HUES64 (cell line): ENCODE results near the gene LTV1.

Experiments used
- H3K27ac ChIP-seq: 2 replicates; pipeline ENCODE4 v1.7.0; 2013; ENCODE audit warnings: low read depth, low read length, inconsistent platforms
- H3K27me3 ChIP-seq: 2 replicates; pipeline ENCODE4 v1.6.1; 2013; ENCODE audit warnings: mild to moderate bottlenecking, low read length; ENCODE audit not compliant: insufficient read depth
- H3K36me3 ChIP-seq: 2 replicates; pipeline ENCODE4 v1.6.1; 2013; ENCODE audit warnings: mild to moderate bottlenecking, low read length; ENCODE audit not compliant: insufficient read depth
- H3K4me1 ChIP-seq: 2 replicates; pipeline ENCODE4 v1.6.1; 2013; ENCODE audit warnings: mild to moderate bottlenecking, low read length, moderate library complexity; ENCODE audit not compliant: insufficient read depth
- H3K4me3 ChIP-seq: 2 replicates; pipeline ENCODE4 v1.5.1; 2013; ENCODE audit warnings: mild to moderate bottlenecking, low read length, moderate library complexity
- H3K9ac ChIP-seq: 2 replicates; pipeline ENCODE4 v1.6.1; 2013; ENCODE audit warnings: mild to moderate bottlenecking, low read depth, low read length
- H3K9me3 ChIP-seq: 2 replicates; pipeline ENCODE4 v1.6.1; 2013; ENCODE audit warnings: low read depth, low read length; ENCODE audit not compliant: insufficient read depth
- WGBS: fragments of 150-250, 120-280 bp; methylation state at CpG from one replicate; pipeline ENCODE4 v1.1.7; 2013; ENCODE audit warnings: missing lambda C conversion rate; 5-methylcytosine and 5-hydroxymethylcytosine counted together

LTV1 gene

GRCh38 chr6:143894655-143895054, 51.5 kb downstream of the LTV1 start:
- WGBS = no CpG with 5 or more reads among the region's 1 CpG
- 0 out of 2 replicates have a peak, but pooled peaks cover 6% of the 10 kb centered on the region for H3K4me1 ChIP-seq
- H3K9me3 ChIP-seq = no peaks in the 10 kb centered on the region
- H3K4me3 ChIP-seq = no peak overlapping the region
- H3K9ac ChIP-seq = no peak overlapping the region
- no peaks in the 10 kb centered on the region for H3K36me3 ChIP-seq
- no peak overlapping the region for H3K27ac ChIP-seq
- no peaks in the 10 kb centered on the region for H3K27me3 ChIP-seq

GRCh38 chr6:143896126-143896860, 53.2 kb downstream of the LTV1 start:
- Histone ChIP-seq H3K4me1 (0 out of 2 replicates have a peak, but pooled peaks cover 6% of the 10 kb centered on the region), H3K9ac (no peak overlapping the region), H3K27me3 (no peaks in the 10 kb centered on the region), H3K27ac (no peak overlapping the region), H3K36me3 (no peaks in the 10 kb centered on the region), H3K4me3 (no peak overlapping the region), H3K9me3 (no peaks in the 10 kb centered on the region)
- 96% methylated on average over 3 of the region's 3 CpGs for WGBS

- Histone ChIP-seq H3K4me3 (no peak overlapping the region), H3K9ac (no peak overlapping the region), H3K4me1 (0 out of 2 replicates have a peak, but pooled peaks cover 6% of the 10 kb centered on the region), H3K27me3 (no peaks in the 10 kb centered on the region), H3K27ac (no peak overlapping the region), H3K9me3 (no peaks in the 10 kb centered on the region), H3K36me3 (no peaks in the 10 kb centered on the region)
- WGBS = 90% methylated on average over 2 of the region's 2 CpGs
Observed at GRCh38 chr6:143900358-143900757, 57.2 kb downstream of the LTV1 start.

- Histone ChIP-seq H3K4me3 (no peak overlapping the region), H3K27ac (no peak overlapping the region)
Observed at GRCh38 chr6:143901885-143902750, 59.0 kb downstream of the LTV1 start.

GRCh38 chr6:143902827-143903226, 59.7 kb downstream of the LTV1 start:
- Histone ChIP-seq H3K36me3 (no peaks in the 10 kb centered on the region), H3K27ac (no peak overlapping the region), H3K9me3 (no peaks in the 10 kb centered on the region), H3K4me1 (no peaks in the 10 kb centered on the region), H3K9ac (no peak overlapping the region), H3K4me3 (no peak overlapping the region), H3K27me3 (no peaks in the 10 kb centered on the region)
- WGBS = 89% methylated on average over 2 of the region's 2 CpGs

More at GRCh38 chr6:143901885-143902750, 59.0 kb downstream of the LTV1 start:
- Histone ChIP-seq H3K9ac (no peak overlapping the region), H3K9me3 (no peaks in the 10 kb centered on the region), H3K36me3 (no peaks in the 10 kb centered on the region), H3K4me1 (no peaks in the 10 kb centered on the region), H3K27me3 (no peaks in the 10 kb centered on the region)
- 84% methylated on average over 5 of the region's 6 CpGs for WGBS

- H3K27me3 ChIP-seq = no peaks in the 10 kb centered on the region
- H3K4me3 ChIP-seq = no peak overlapping the region
- H3K4me1 ChIP-seq = no peaks in the 10 kb centered on the region
- 100% methylated on average over 1 of the region's 1 CpG for WGBS
- H3K9me3 ChIP-seq = no peaks in the 10 kb centered on the region
- H3K36me3 ChIP-seq = no peaks in the 10 kb centered on the region
- no peak overlapping the region for H3K27ac ChIP-seq
- H3K9ac ChIP-seq = no peak overlapping the region
Observed at GRCh38 chr6:143911028-143911427, 67.9 kb downstream of the LTV1 start.

- no peak overlapping the region for H3K27ac ChIP-seq
- WGBS = 98% methylated on average over 1 of the region's 1 CpG
- H3K4me3 ChIP-seq = no peak overlapping the region
- H3K36me3 ChIP-seq = no peaks in the 10 kb centered on the region
- no peaks in the 10 kb centered on the region for H3K27me3 ChIP-seq
- no peaks in the 10 kb centered on the region for H3K4me1 ChIP-seq
- H3K9me3 ChIP-seq = no peaks in the 10 kb centered on the region
- no peak overlapping the region for H3K9ac ChIP-seq
Observed at GRCh38 chr6:143912671-143913070, 69.5 kb downstream of the LTV1 start.
